Smooth muscle cell (in vitro differentiated cells): Measurements from ENCODE around the gene FAM83F. TPM values are rescaled to one million over a fixed set of nuclear protein-coding genes. Genes with fewer than 3 reads are reported as not detected.

Experiments
- DNase-seq: peaks from one replicate; lab custom pipeline; 2025; ENCODE audit not compliant: unreplicated experiment; lab: John Stamatoyannopoulos, UW
- H2AFZ ChIP-seq: fragments of 200-600 bp; sonication (generic); 2 replicates; pipeline ENCODE4 v1.6.0; 2016; ENCODE audit warnings: antibody characterized with exemption, low read depth, mild to moderate bottlenecking
- H3F3A ChIP-seq: fragments of 200-600 bp; sonication (generic); 2 replicates; pipeline ENCODE4 v1.6.0; 2017; ENCODE audit warnings: antibody characterized with exemption, low read depth
- H3K27ac ChIP-seq: fragments of 200-600 bp; sonication (generic); 2 replicates; pipeline ENCODE4 v1.5.1; 2016; ENCODE audit warnings: low read depth, mild to moderate bottlenecking
- H3K27me3 ChIP-seq: fragments of 200-600 bp; sonication (generic); 2 replicates; pipeline ENCODE4 v1.6.1; 2016; ENCODE audit warnings: low read depth, mild to moderate bottlenecking
- H3K36me3 ChIP-seq: fragments of 200-600 bp; sonication (generic); 2 replicates; pipeline ENCODE4 v1.5.1; 2016; ENCODE audit warnings: low read depth
- H3K4me1 ChIP-seq: fragments of 200-600 bp; sonication (generic); 2 replicates; pipeline ENCODE4 v1.5.1; 2016; ENCODE audit warnings: low read depth
- H3K4me2 ChIP-seq: fragments of 200-600 bp; sonication (generic); 2 replicates; pipeline ENCODE4 v1.6.0; 2016; ENCODE audit warnings: mild to moderate bottlenecking
- H3K4me3 ChIP-seq: fragments of 200-600 bp; sonication (generic); 2 replicates; pipeline ENCODE4 v1.5.1; 2016; ENCODE audit warnings: mild to moderate bottlenecking
- H3K79me2 ChIP-seq: fragments of 200-600 bp; sonication (generic); 2 replicates; pipeline ENCODE4 v1.6.0; 2016; ENCODE audit warnings: low read depth, mild to moderate bottlenecking
- H3K9ac ChIP-seq: fragments of 200-600 bp; sonication (generic); 2 replicates; pipeline ENCODE4 v1.6.0; 2016; ENCODE audit warnings: low read depth
- H3K9me3 ChIP-seq: fragments of 200-600 bp; sonication (generic); replicated peaks from 2 replicates; pipeline ENCODE4 v1.5.1; 2016; ENCODE audit warnings: low read depth
- H4K20me1 ChIP-seq: fragments of 200-600 bp; sonication (generic); 2 replicates; pipeline ENCODE4 v1.6.0; 2016; ENCODE audit warnings: low read depth
- CTCF ChIP-seq: fragments of 200-600 bp; sonication (generic); IDR thresholded peaks from 2 replicates; pipeline ENCODE4 v1.5.1; 2017; ENCODE audit warnings: borderline replicate concordance, mild to moderate bottlenecking, antibody characterized with exemption; ENCODE audit not compliant: insufficient read depth, poor library complexity, severe bottlenecking
- WGBS: methylation state at CpG from one replicate; pipeline ENCODE4 v1.1.7; 2016; ENCODE audit warnings: low lambda C conversion rate; 5-methylcytosine and 5-hydroxymethylcytosine counted together
- polyA plus RNA-seq: library from polyadenylated mRNA; unstranded; fragments of >200 nt; fragmentation: Nextera tagmentation; extraction: Ambion mirVana; gene quantifications from 2 replicates; pipeline ENCODE4 v1.2.1, GENCODE V29; 2016
- total RNA-seq: library from RNA; depleted of rRNA; stranded (reverse); fragments of >200 nt; gene quantifications from 2 replicates; pipeline ENCODE4 v1.2.3, GENCODE V29; 2014

Gene FAM83F
- total and polyA plus RNA-seq, 2 experiments from 2014 or later = 1.4 to 1.6 TPM

GRCh38 chr22:40006641-40007040 lies 11.9 kb downstream of the FAM83F start:
- Histone ChIP-seq H3K4me1 (peaks cover 25% of the 10 kb centered on the region), H3K4me3 (no peak overlapping the region), H3K4me2 (no peak overlapping the region), H3K79me2 (no peaks in the 10 kb centered on the region), H3K36me3 (no peaks in the 10 kb centered on the region), H2AFZ (no peak overlapping the region), H3F3A (no peaks in the 10 kb centered on the region), H4K20me1 (peaks cover 18% of the 10 kb centered on the region), H3K27me3 (no peaks in the 10 kb centered on the region), H3K9me3 (no peaks in the 10 kb centered on the region), H3K27ac (no peak overlapping the region), H3K9ac (no peak overlapping the region)
- no peak for DNase-seq
- 92% methylated on average over 7 of the region's 8 CpGs for WGBS
- TF ChIP-seq CTCF = no peak

- Histone ChIP-seq H3K9me3 (no peaks in the 10 kb centered on the region), H2AFZ (no peak overlapping the region), H3K36me3 (no peaks in the 10 kb centered on the region), H3K27me3 (no peaks in the 10 kb centered on the region), H3K27ac (no peak overlapping the region), H3K79me2 (no peaks in the 10 kb centered on the region), H3K4me3 (no peak overlapping the region), H3K4me1 (peaks cover 18% of the 10 kb centered on the region), H3K9ac (no peak overlapping the region), H3K4me2 (no peak overlapping the region), H3F3A (no peaks in the 10 kb centered on the region), H4K20me1 (peaks cover 14% of the 10 kb centered on the region)
- DNase-seq = no peak
- TF ChIP-seq CTCF = no peak
- WGBS = 86% methylated on average over 27 of the region's 27 CpGs
These were observed 13.3 kb downstream of the FAM83F start for GRCh38 chr22:40007853-40008710.

- Histone ChIP-seq H3K4me1 (peaks cover 18% of the 10 kb centered on the region), H3K9me3 (no peaks in the 10 kb centered on the region), H3K9ac (no peak overlapping the region)
These were observed 14.1 kb downstream of the FAM83F start for GRCh38 chr22:40008726-40009291.

More at GRCh38 chr22:40008726-40009291, 14.1 kb downstream of the FAM83F start:
- WGBS = 66% methylated on average over 10 of the region's 10 CpGs
- H3K4me2 ChIP-seq = no peak overlapping the region
- no peaks in the 10 kb centered on the region for H3K27me3 ChIP-seq
- DNase-seq = no peak
- H3K79me2 ChIP-seq = no peaks in the 10 kb centered on the region
- H3K4me3 ChIP-seq = no peak overlapping the region
- peaks cover 14% of the 10 kb centered on the region for H4K20me1 ChIP-seq
- no peak for TF ChIP-seq CTCF
- H3K27ac ChIP-seq = no peak overlapping the region
- H3F3A ChIP-seq = no peaks in the 10 kb centered on the region
- H3K36me3 ChIP-seq = no peaks in the 10 kb centered on the region
- no peak overlapping the region for H2AFZ ChIP-seq
